Measurements from ENCODE around the gene YLPM1. TPM values are rescaled to one million over a fixed set of nuclear protein-coding genes. Genes with fewer than 3 reads are reported as not detected.

The YLPM1 gene
- total and polyA plus RNA-seq, 2 donors (not counting 3 experiments of a cell fraction or from before 2014, with no cell fraction given) = 14.9 to 85.7 TPM

GRCh38 chr14:74843653-74844052, 80.5 kb downstream of the YLPM1 start:
- H2AFZ ChIP-seq (ENCODE audit: low read depth, low read length) = no peak overlapping the region
- H3K4me3 ChIP-seq (replicated peaks in 1 of 3; ENCODE audit: insufficient read depth in 1 of 3, low read depth in 1 of 3, low read length in 3 of 3) = no peak overlapping the region
- CTCF ChIA-PET = interaction anchor here (0.9 kb wide), 1 partner anchor 16 kb away, joined by 3 read pairs; no protein-coding TSS in a partner anchor
- no peak for FAIRE-seq
- H3K27ac ChIP-seq (ENCODE audit: insufficient read depth, low read depth, low read length) = no peak overlapping the region
- dilution Hi-C loops (cut with MboI; ENCODE audit: extremely low pct_ligation_motif_present, low sequenced_read_pairs) (no loop called here), intact Hi-C loops (cut with micrococcal nuclease) (no loop called here)
- H3K36me3 ChIP-seq (ENCODE audit: control insufficient read depth in 2 of 2, extremely low read depth in 1 of 2, insufficient read depth in 2 of 2, low read length in 2 of 2) = peaks cover 0 to 4% of the 10 kb centered on the region in 2 experiments
- H3K4me2 ChIP-seq (ENCODE audit: insufficient read depth, low read length) = no peak overlapping the region
- no peaks in the 10 kb centered on the region for H3K79me2 ChIP-seq (ENCODE audit: control insufficient read depth, insufficient read depth, low read length)
- H4K20me1 ChIP-seq (replicated peaks; ENCODE audit: control insufficient read depth, extremely low read depth, insufficient read depth, low read length) = no peaks in the 10 kb centered on the region
- H3K9ac ChIP-seq (replicated peaks; ENCODE audit: extremely low read depth, insufficient read depth, low read length) = no peak overlapping the region
- H3K4me1 ChIP-seq (ENCODE audit: control insufficient read depth, extremely low read depth, insufficient read depth, low read length) = no peaks in the 10 kb centered on the region
- TF ChIP-seq MAX (IDR thresholded peaks at IDR 0.05; ENCODE audit: insufficient read depth, insufficient read length) (no peak), FOS (IDR thresholded peaks at IDR 0.05; ENCODE audit: borderline replicate concordance, insufficient read depth, low read length) (no peak), CTCF (IDR thresholded peaks at IDR 0.05; ENCODE audit: extremely low read depth in 1 of 2, insufficient read depth in 1 of 2, low read depth in 1 of 2, low read length in 2 of 2) (no peak), POLR2AphosphoS5 (IDR thresholded peaks at IDR 0.05; ENCODE audit: insufficient read depth, low read depth, low read length) (no peak), POLR2A (IDR thresholded peaks at IDR 0.05; ENCODE audit: low read depth, low read length) (no peak), MYC (IDR thresholded peaks at IDR 0.05; ENCODE audit: low read depth, low read length) (no peak), JUN (IDR thresholded peaks at IDR 0.05; ENCODE audit: borderline replicate concordance, insufficient read depth, insufficient read length, low read depth) (no peak), EZH2 (IDR thresholded peaks at IDR 0.05; ENCODE audit: borderline replicate concordance, low read depth, low read length, severe bottlenecking) (no peak), GATA2 (IDR thresholded peaks at IDR 0.05; ENCODE audit: insufficient read depth, insufficient read length, low read depth, low read length) (no peak)
- no peaks in the 10 kb centered on the region for H3K9me1 ChIP-seq (replicated peaks; ENCODE audit: control insufficient read depth, extremely low read depth, insufficient read depth, low read length)
- no peaks in the 10 kb centered on the region for H3K9me3 ChIP-seq (replicated peaks; ENCODE audit: control insufficient read depth, insufficient read depth, low read length)
- no TSS peak for BruUV-seq (replicated peaks)
- no peaks in the 10 kb centered on the region for H3K27me3 ChIP-seq (ENCODE audit: control insufficient read depth in 2 of 2, insufficient read depth in 2 of 2, low read length in 2 of 2)
- POLR2A ChIA-PET = no interaction called here
- DNase-seq (ENCODE audit: low read depth, low spot score) = no peak
